GM18870 (cell line): Measurements from ENCODE around the gene IQGAP2.
"Not testable (repeated sequence)": the region's sequence is repeated elsewhere in the genome, so short reads cannot be mapped to it uniquely, and the experiment has no call there.

ENCODE experiments used
- ATAC-seq: cut with Tn5 transposase; IDR thresholded peaks from one replicate; pipeline ENCODE4 v1.9.1; 2021; ENCODE audit warnings: moderate library complexity; ENCODE audit not compliant: unreplicated experiment

IQGAP2 gene

DNA sequence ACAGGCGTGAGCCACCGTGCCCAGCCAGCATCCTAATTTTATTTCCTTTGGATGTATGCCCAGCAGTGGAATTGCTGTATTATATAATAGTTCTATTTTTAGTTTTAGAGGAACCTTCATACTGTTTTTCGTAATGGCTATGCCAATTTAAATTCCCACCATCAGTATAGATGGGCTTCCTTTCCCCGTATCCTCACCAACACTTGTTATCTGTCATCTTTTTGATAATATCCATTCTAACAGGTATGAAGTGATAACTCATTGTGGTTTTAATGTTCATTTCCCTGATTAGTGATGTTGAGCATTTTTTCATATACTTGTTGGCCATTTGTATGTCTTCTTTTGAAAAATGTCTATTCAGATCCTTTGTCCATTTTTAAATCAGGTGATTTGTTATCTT lies 325.9 kb downstream of the IQGAP2 start:
- no peak for ATAC-seq

DNA sequence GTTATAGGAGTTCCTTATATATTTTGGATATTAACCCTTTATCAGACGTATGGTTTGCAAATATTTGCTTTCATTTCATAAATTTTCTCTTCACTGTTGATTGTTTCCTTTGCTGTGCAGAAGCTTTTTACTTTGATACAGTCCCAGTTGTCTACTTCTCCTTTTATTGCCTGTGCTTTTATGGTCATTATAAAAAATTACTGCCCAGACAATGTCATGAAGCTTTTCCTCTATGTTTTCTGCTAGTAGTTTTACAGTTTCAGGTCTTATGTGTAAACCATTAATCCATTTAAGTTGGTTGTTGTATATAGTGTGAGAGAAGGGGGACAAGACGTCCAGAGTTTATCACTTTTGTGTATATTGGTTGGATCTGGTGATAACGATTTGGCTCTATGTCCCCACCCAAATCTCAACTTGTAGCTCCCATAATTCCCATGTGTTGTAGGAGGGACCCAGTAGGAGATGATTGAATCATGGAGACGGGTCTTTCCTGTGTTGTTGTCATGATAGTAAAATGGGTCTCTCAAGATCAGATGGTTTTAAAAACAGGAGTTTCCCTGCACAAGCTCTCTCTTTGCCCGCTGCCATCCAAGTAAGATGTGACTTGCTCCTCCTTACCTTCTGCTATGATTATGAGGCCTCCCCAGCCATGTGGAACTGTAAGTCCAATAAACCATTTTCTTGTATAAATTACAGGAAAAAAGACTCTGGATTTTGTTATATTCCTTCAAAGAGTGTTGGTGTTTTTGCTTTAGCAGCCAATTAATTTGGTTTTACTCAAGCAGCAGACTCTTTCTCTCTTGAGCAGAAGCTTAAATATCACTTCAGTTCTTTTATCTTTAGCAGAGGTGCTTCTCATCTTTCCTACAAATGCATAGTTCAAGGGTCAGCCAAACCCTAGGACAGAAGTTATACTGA lies 326.5 kb downstream of the IQGAP2 start:
- ATAC-seq = no peak

DNA sequence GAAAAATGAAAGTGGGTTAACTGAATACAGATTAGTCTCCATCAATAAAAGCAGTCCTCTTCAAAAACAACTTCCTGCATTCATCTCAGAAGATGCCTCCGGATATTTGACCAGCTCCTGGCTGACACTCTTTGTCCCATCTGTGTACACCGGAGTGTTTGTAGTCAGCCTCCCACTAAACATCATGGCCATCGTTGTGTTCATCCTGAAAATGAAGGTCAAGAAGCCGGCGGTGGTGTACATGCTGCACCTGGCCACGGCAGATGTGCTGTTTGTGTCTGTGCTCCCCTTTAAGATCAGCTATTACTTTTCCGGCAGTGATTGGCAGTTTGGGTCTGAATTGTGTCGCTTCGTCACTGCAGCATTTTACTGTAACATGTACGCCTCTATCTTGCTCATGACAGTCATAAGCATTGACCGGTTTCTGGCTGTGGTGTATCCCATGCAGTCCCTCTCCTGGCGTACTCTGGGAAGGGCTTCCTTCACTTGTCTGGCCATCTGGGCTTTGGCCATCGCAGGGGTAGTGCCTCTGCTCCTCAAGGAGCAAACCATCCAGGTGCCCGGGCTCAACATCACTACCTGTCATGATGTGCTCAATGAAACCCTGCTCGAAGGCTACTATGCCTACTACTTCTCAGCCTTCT lies 329.4 kb downstream of the IQGAP2 start:
- no peak for ATAC-seq

DNA sequence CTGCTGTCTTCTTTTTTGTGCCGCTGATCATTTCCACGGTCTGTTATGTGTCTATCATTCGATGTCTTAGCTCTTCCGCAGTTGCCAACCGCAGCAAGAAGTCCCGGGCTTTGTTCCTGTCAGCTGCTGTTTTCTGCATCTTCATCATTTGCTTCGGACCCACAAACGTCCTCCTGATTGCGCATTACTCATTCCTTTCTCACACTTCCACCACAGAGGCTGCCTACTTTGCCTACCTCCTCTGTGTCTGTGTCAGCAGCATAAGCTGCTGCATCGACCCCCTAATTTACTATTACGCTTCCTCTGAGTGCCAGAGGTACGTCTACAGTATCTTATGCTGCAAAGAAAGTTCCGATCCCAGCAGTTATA lies 329.9 kb downstream of the IQGAP2 start:
- peak; percentile 45 for ATAC-seq

DNA sequence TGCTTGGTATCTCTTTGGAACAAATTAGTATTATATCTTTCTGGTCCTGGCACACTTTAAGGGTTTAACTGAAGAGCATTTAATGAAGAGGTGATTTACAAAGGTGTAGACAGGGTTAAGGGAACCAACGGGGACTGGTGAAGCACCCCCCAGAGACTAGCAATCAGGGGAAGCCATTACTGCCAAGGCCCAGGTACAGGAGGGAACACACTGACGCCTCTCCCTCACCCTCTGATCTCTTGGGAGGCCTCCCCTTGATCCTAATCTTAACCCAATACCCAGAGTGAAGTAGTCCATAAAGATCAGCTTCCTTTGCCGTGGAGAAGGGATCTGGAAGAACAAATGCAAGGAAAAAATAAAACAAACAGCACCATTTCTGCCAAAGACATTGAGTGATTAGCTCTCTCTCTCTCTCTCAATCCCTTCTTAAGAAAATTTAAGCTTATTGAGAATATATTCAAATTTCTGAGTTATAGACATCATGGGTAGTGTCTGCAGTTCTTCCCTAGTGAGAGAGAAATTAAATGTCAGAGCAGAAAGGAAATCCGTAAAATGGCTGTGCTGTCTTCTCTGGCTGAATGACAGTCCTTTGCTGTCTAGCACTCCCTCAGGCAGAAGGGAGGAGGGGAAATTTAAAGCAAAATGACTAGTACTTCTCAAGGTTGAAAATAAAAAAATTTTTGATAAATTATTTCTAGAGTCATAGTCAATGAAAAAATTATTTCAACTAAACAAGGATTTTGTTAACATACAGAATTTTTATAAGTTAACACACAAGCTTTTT lies 332.9 kb downstream of the IQGAP2 start:
- no peak for ATAC-seq

DNA sequence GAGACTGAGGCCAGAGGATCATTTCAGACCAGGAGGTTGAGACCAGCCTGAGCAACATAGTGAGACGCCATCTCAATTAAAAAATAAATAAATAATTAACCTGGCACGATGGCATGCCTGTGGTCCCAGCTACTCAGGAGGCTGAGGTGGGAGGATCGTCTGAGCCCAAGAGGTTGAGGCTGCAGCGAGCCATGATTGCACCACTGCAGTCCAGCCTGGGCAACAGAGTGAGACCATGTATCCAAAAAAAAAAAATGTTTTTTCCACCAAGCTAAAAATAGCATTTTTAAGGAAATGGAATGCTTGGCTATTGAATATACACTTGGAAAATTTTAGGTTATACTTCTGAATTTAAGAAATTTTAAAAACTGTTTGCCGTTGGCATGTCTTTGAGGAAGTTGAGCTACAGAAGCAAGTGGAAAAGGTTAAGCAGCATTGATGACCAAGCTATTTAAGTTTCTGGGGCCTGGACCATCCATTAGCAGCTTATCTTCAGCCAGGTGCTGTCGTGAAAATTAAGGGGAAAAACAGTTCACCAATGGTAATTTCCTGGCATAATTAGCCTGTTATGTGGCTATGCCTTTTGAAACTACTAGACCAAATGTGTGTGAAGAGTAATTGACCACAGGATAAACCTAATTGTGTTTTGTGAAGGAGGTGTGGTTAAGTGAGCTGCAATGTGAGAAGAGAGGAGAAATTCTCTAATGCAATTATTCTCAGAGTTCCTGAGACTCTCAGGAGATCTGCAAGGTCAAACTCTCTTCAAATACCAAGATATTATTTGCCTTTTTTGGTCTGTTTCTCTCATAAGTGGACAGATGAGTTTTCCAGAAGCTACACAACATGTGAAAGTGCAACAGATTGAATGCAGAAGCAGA lies 333.8 kb downstream of the IQGAP2 start:
- peak; percentile 29 for ATAC-seq

DNA sequence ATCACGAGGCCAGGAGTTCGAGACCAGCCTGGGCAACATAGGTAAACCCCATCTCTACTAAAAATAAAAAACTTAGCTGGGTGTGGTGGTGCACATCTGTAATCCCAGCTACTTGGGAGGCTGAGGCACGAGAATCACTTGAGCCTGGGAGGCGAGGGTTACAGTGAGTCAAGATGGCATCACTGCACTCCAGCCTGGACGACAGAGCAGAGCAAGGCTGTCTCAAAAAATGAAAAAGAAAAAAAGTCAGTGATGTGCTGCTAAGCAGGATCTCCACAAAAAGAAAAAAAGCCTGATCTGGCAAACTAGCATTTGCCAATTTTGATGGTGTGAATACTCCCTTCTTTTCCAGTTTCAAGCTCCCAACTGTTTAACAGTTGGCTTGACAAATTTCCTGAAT lies 334.8 kb downstream of the IQGAP2 start:
- ATAC-seq = no peak

DNA sequence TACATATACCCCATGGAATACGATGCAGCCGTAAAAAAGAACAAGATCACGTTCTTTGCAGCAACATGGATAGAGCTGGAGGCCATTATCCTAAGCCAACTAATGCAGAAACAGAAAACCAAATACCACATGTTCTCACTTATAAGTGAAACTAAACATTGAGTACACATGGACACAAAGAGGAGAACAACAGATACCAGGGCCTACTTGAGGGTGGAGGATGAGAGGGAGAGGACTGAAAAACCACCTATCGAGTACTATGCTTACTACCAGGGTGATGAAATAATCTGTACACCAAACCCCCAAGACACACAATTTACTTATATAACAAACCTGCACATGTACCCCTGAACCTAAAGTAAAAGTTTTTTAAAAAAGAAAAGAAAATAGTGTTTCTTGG lies 338.4 kb downstream of the IQGAP2 start:
- not testable (repeated sequence) for ATAC-seq

DNA sequence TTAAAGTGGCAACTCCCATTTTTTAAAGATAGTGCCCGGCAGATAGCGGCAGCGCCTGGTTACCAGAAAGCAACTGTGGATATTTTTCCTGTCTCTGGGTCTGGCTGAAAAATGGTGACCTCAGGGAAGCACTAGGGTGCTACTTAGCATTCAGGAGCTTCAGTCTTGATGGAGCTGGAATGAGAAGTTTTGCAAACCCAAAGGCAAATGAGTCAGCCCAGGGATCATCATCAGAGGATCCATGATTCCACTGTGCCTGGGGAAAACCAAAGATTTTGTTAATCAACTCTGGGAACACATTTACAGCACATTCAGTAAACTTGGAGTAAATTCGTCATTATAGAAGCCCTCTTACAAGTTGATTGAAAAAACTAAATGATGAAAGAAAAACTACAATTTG lies 339.5 kb downstream of the IQGAP2 start:
- no peak for ATAC-seq

DNA sequence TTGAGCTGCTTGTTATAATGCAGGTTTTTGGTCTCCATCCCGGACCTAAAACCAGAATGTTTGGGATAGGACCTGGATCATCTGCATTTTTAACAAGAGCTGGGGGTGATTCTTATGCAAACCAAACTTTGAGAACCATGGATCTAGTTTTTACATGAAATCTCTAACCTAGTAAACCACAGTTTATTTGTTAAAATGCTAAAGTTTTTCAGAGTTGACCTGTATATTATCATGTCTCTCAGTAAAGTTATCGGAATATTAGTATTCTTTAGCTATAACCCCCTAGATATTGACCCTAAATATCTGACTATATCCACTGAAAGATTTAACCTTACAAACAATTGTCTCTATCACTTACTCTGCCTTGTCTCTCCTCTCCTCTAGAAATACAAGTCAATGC lies 341.5 kb downstream of the IQGAP2 start:
- ATAC-seq = no peak

DNA sequence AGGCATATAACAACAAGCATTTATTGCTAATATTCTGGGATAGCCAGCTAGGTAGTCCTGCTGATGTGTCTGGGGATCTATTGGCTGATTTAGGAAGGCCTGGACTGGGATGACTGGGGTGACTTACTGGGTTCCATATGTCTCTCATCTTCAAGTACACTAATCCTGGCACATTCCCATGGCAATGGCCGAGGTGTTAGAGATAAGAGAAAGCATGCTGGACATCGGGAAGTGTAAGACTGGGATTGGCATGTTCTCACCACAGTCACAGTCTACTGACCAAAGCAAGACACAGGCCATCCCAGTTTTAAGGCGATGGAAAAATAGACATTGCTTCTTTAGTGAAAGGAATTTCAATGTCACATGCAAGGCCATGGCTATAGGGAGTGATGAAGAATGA lies 342.6 kb downstream of the IQGAP2 start:
- ATAC-seq = no peak

DNA sequence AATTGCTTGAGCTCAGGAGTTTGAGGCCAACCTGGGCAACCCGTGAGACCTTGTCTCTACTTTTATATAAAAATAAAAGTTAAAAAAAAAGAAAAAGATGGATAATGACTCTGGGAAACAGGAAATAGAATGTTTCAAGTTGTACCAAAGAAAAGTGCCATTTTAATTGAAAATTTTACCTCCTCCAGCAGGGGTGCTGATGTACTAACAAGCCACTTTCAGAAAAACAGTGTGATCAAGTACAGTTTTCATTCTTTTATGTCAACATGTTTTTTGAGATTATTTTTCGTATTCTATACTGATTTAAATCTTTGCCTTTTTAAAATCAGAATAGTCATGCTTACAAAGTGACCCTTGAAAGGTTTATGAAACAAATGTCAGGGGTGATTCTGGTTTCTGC lies 343.6 kb downstream of the IQGAP2 start:
- ATAC-seq = no peak

DNA sequence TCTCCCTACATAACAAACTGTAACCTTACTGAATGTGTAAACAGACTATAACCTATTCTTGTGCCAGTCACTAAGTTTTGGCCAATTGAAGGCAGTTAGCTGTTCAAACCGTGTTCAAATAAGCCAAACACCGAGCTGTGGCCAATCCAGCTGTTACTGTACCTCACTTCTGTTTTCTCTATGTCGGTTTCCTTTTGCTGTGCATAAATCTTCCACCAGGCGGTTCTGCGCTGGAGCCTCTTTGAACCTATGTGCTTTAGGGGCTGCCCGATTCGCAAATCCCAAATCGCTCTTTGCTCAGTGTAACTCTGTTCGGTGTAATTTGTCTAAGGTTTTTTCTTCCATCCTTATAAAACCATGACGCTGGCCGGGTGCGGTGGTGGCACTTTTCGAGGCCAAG lies 344.6 kb downstream of the IQGAP2 start:
- ATAC-seq = no peak

DNA sequence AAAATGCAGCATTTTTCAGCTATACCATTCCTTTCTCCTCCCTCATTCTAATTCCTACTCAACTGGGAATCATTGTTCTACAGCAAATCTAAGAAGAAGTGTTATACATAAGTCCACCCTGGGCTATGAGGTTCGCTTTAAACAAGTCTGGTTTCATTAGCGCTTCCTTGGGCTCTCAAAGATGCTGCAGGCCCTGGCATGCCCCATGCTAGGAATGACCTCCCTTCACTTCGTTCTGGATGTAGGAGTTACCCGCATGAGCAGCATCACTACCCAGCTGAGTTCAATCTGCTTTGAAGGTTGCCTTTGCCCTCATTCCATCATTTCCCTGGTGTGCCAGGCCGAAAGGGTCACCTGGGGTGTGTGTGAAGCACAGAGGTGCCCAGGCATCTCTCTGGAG lies 348.2 kb downstream of the IQGAP2 start:
- ATAC-seq = no peak

DNA sequence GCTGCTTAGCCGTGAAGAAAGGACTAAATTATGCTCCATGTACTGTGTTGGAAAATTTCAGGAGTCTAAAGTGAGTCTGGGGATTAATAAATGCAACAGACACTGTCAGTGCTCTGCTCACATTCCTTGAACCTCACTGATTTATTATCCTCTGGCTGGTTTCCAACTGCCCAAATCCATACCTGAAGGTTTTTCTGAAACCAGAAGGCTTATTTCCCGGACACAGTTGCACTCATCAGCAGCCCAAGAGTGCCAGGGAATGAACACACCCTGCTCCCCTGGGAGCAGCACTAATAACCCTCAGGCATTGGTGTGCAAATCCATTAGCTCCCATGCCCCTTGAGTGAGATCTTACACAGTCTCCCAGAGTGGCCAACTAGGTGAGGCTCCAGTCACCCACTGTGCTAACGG lies 351.6 kb downstream of the IQGAP2 start:
- ATAC-seq = no peak

DNA sequence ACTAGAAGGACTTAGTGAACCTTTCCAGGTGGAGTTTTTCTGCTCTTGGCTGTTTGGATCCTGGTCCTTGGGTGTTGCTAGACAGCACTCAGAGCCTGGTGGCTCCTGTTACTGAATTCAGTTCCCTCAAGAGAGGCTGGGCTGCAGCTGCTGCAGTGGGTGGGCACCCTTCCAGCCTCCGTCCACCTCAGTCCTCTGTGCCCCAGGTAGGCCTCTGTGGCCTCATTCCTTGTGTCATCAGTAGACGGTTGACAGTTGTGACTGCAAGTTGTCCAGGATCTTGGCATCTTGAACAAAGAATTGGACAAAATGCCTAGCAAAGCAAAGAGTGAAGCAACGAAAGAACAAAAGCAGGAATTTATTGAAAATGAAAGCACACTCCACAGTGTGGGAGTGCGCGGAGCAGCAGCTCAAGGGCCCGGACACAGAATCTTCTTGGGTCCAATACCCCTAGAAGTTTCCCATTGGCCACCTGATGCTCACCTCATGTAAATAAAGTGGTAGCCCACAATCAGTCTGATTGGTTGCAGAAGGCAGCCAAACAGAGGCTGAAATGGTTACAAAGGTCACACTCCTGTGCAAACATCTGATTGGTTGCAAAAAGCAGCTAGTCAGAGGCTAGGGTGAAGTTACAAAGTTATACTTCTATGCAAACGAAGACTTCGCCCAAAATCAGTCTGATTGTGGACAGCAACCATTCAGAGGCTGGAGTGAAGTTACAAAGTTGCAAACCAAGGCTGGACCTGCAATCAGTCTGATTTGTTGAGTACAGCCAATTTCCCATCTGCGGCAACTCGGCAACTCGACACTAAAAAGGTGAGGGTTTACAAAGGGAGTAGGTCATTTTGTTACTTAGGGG lies 352.9 kb downstream of the IQGAP2 start:
- no peak for ATAC-seq

DNA sequence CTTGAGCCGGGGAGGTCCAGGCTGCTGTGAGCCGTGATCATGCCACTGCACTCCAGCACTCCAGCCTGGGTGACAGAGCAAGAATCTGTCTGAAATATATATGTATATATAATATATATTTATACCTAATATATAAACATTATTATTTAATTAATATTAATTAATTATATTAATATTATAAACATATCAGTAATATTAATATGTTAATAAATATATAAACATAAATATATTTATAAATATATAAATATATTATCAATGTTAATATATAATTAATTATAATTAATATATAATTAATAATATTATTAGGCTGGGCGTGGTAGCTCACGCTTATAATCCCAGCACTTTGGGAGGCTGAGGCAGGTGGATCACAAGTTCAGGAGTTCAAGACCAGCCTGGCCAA lies 354.0 kb downstream of the IQGAP2 start:
- ATAC-seq = no peak
